Measurements from ENCODE around the gene KCNJ10.

Gene KCNJ10

GRCh38 chr1:160087118-160087662, 17.2 kb upstream of the KCNJ10 start:
- Histone ChIP-seq H3K4me1 (ENCODE audit: control insufficient read depth, insufficient read depth, low read length) (peaks cover 11% of the 10 kb centered on the region), H3K9ac (ENCODE audit: low read length) (no peak overlapping the region), H3K27me3 (ENCODE audit: control insufficient read depth, insufficient read depth, low read length) (peaks cover 22% of the 10 kb centered on the region), H3K4me3 (ENCODE audit: low read length) (no peak overlapping the region), H3K36me3 (ENCODE audit: control insufficient read depth, insufficient read depth, low read length) (peaks cover 7% of the 10 kb centered on the region), H3K9me3 (ENCODE audit: control insufficient read depth, low read length) (no peaks in the 10 kb centered on the region)

- H3K4me1 ChIP-seq (ENCODE audit: control insufficient read depth, insufficient read depth, low read length) = peaks cover 11% of the 10 kb centered on the region
- no peak overlapping the region for H3K9ac ChIP-seq (ENCODE audit: low read length)
- H3K4me3 ChIP-seq (ENCODE audit: low read length) = no peak overlapping the region
Measured at GRCh38 chr1:160086456-160086892, 16.5 kb upstream of the KCNJ10 start.

DNA sequence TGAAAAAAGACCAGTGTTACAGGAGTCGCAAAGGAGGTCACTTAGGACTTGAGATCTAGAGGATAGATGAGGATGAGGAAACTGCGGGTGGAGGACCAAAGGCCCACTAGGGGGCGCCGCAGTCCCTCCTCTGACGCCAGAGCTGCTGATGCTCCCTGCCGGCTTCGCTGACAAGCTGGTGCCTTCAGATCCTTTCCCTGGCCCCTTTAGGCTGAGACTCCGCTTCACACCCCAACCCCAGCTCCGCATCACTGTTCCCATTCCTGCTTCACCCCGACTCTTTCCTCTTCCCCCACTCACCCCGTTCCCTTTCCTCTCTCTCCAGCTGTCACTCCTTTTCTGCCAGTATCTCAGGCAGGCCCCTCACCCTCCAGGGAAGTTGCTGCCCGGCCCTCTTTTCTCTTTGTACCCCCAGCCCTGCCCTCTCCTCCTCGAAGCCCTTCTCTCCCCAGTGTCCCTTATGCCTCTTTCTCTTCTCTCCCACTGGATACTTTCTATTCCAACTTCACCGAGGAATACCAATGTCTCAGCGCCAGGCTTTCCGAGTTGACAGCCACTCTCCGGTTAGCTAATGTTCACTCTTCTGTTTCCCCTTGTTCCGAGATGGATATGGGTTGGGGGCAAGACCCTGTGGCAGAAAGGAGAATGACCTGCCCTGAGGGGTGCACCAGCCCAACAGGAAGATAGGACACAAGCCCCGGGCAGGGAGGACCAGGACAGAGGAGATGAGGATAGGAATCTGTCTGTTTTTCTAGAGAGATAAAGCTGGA, 15.9 kb upstream of the KCNJ10 start:
- Histone ChIP-seq H3K9ac (ENCODE audit: low read length) (no peak overlapping the region), H3K9me3 (ENCODE audit: control insufficient read depth, low read length) (no peaks in the 10 kb centered on the region), H3K4me3 (ENCODE audit: low read length) (no peak overlapping the region), H3K27me3 (ENCODE audit: control insufficient read depth, insufficient read depth, low read length) (peaks cover 35% of the 10 kb centered on the region), H3K4me1 (ENCODE audit: control insufficient read depth, insufficient read depth, low read length) (peaks cover 11% of the 10 kb centered on the region), H3K36me3 (ENCODE audit: control insufficient read depth, insufficient read depth, low read length) (no peaks in the 10 kb centered on the region)

More at GRCh38 chr1:160086456-160086892, 16.5 kb upstream of the KCNJ10 start:
- Histone ChIP-seq H3K9me3 (ENCODE audit: control insufficient read depth, low read length) (no peaks in the 10 kb centered on the region), H3K27me3 (ENCODE audit: control insufficient read depth, insufficient read depth, low read length) (peaks cover 29% of the 10 kb centered on the region), H3K36me3 (ENCODE audit: control insufficient read depth, insufficient read depth, low read length) (no peaks in the 10 kb centered on the region)

DNA sequence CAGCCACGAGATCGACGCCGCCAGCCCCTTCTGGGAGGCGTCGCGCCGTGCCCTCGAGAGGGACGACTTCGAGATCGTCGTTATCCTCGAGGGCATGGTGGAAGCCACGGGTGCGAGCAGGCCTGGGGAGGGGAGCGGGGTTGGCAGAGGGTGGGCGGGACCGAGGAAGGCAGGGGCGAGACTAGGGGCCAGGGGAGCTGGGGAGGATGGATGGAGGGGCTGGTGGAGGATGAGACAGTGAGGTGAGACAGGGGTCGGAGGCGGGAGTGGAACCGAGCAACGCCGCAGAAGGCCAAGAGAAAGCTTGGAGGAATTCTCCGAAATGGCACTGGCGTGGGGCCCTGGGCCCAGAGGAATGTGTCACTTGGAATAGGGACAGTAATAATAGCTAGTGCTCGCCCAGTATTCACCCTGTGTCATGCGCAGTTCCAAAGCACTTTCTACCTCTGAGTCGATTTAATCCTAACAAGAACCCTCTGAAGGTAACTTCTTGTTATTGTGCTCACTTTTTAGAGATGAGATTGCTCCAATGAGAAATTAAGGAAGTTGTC, 14.9 kb upstream of the KCNJ10 start:
- H3K36me3 ChIP-seq (ENCODE audit: control insufficient read depth, insufficient read depth, low read length) = no peaks in the 10 kb centered on the region
- H3K4me1 ChIP-seq (ENCODE audit: control insufficient read depth, insufficient read depth, low read length) = peaks cover 11% of the 10 kb centered on the region
- H3K9me3 ChIP-seq (ENCODE audit: control insufficient read depth, low read length) = no peaks in the 10 kb centered on the region
- H3K27me3 ChIP-seq (ENCODE audit: control insufficient read depth, insufficient read depth, low read length) = peaks cover 45% of the 10 kb centered on the region
- H3K4me3 ChIP-seq (ENCODE audit: low read length) = no peak overlapping the region
- H3K9ac ChIP-seq (ENCODE audit: low read length) = no peak overlapping the region

GRCh38 chr1:160083968-160084770, 14.2 kb upstream of the KCNJ10 start:
- peaks cover 11% of the 10 kb centered on the region for H3K4me1 ChIP-seq (ENCODE audit: control insufficient read depth, insufficient read depth, low read length)
- H3K27me3 ChIP-seq (ENCODE audit: control insufficient read depth, insufficient read depth, low read length) = peaks cover 50% of the 10 kb centered on the region
- H3K9ac ChIP-seq (ENCODE audit: low read length) = no peak overlapping the region
- no peaks in the 10 kb centered on the region for H3K36me3 ChIP-seq (ENCODE audit: control insufficient read depth, insufficient read depth, low read length)
- no peaks in the 10 kb centered on the region for H3K9me3 ChIP-seq (ENCODE audit: control insufficient read depth, low read length)
- no peak overlapping the region for H3K4me3 ChIP-seq (ENCODE audit: low read length)

DNA sequence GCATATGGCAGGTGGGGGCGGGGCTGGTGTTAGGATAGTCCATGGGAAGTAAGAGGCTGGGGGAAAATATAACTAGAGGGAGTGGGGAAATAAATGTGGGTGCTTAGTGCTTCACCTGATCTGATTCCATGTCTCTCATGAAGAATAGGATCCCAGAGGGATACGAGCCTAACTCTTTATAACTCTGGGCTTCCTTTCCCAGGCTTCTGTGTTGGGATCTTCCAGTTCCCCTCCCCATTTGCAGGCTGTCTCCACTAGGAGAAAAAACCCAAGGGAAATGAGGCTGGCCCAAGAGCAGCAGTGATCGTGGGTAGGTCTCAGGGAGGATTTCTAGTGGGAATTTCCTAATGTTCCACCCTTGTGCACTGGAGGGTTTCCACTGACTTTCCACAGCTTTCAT, 13.0 kb upstream of the KCNJ10 start:
- H3K9ac ChIP-seq (ENCODE audit: low read length) = no peak overlapping the region
- peaks cover 59% of the 10 kb centered on the region for H3K27me3 ChIP-seq (ENCODE audit: control insufficient read depth, insufficient read depth, low read length)
- H3K4me3 ChIP-seq (ENCODE audit: low read length) = no peak overlapping the region
- H3K9me3 ChIP-seq (ENCODE audit: control insufficient read depth, low read length) = no peaks in the 10 kb centered on the region
- peaks cover 11% of the 10 kb centered on the region for H3K4me1 ChIP-seq (ENCODE audit: control insufficient read depth, insufficient read depth, low read length)
- H3K36me3 ChIP-seq (ENCODE audit: control insufficient read depth, insufficient read depth, low read length) = no peaks in the 10 kb centered on the region

DNA sequence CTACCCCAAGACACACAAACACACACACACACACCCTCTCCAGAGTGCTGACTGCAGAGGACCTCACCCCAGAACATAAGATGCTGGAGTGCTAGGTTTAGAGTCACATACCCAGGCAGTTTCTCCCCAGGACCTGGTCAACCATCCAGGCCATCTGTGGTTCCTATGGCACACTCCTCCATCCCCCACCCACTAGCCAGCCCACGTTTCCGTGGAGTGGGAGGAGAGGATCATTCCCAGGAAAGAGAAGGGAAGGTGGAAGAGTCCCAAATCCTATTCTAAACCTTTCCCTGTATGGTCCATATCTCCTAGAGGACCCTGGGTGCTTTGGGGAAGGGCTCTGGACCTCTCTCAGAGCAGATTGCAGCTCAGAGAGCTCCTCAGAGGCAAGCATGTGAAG, 12.5 kb upstream of the KCNJ10 start:
- H3K9me3 ChIP-seq (ENCODE audit: control insufficient read depth, low read length) = no peaks in the 10 kb centered on the region
- H3K27me3 ChIP-seq (ENCODE audit: control insufficient read depth, insufficient read depth, low read length) = peaks cover 59% of the 10 kb centered on the region
- peaks cover 11% of the 10 kb centered on the region for H3K4me1 ChIP-seq (ENCODE audit: control insufficient read depth, insufficient read depth, low read length)
- no peak overlapping the region for H3K4me3 ChIP-seq (ENCODE audit: low read length)
- no peaks in the 10 kb centered on the region for H3K36me3 ChIP-seq (ENCODE audit: control insufficient read depth, insufficient read depth, low read length)
- H3K9ac ChIP-seq (ENCODE audit: low read length) = no peak overlapping the region

DNA sequence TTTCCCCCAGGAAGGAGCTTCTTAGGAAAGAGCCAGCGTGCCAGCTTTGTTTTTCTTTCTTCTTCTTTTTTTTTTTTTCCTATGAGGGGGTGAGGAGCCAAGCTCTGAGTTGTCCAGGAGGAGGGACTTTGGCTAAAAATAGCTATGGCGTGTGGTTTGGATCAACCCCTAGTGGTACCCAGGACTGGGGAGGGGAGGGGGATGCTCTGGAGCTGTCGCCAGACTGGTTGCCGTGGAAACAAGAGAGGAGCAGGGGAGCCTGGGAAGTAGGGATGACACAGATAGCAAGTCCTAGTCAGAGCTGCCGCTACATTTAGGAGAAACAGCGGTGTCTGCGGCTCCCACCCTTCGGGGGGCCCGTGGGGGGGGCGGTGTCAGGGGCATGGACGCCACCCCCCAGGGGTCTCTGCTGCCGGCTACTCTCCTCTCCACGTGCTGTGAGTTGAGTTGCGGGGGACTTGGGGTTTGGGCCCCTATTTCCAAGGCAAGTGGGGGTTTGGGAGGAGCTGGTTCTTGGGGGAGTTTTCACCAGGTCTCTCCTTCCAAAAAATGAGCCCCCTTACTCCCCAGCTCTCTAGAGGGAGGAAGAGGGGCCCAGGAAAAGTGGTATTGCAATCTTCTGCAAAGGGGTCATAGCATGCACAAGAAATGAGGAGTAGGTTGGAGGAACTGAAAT, 11.4 kb upstream of the KCNJ10 start, which contains the start of gene KCNJ9:
KCNJ9 (plus strand) TSS at position 278 of the 676 bp plus-strand sequence. CDS start 2,493 bp downstream, outside the sequence.
- Histone ChIP-seq H3K4me1 (ENCODE audit: control insufficient read depth, insufficient read depth, low read length) (peaks cover 11% of the 10 kb centered on the region), H3K27me3 (ENCODE audit: control insufficient read depth, insufficient read depth, low read length) (peaks cover 59% of the 10 kb centered on the region), H3K4me3 (ENCODE audit: low read length) (no peak within 1 kb of the TSS), H3K9me3 (ENCODE audit: control insufficient read depth, low read length) (no peaks in the 10 kb centered on the region), H3K36me3 (ENCODE audit: control insufficient read depth, insufficient read depth, low read length) (no peaks in the 10 kb centered on the region), H3K9ac (ENCODE audit: low read length) (no peak within 1 kb of the TSS)

DNA sequence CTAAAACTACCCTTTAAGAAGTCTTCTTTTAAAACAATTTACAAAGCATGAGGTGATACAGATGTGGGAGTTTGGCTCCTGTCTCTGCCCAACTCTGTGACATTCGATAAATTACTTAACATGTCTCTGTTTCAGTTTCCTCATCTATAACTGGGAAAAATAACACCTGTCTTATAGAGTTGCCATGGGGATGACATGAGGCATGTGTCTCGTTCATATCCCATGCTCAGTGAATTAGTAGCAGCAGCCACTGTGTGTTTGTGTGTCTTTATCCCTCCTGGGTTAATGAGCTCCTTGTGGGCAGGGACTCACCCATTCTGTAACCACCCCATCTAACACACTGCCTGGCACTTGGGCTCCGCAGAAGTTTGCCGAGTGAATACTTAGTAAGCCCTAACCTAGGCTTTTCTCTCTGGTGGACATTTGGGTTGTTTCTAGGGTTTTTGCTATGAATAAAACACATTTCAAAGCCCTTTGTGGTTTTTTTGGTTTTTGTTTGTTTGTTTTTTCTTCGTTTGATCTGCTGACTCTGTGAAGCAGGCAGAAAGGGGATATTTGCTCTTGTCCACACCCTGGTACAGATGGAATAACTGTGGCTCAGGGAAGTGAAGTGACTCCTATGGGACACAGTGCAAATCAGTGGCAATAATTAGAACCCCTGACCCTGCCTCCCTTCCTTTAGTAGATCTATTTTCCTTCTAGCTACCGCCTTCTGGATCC, 10.6 kb upstream of the KCNJ10 start:
- no peaks in the 10 kb centered on the region for H3K9me3 ChIP-seq (ENCODE audit: control insufficient read depth, low read length)
- peaks cover 11% of the 10 kb centered on the region for H3K4me1 ChIP-seq (ENCODE audit: control insufficient read depth, insufficient read depth, low read length)
- peaks cover 64% of the 10 kb centered on the region for H3K27me3 ChIP-seq (ENCODE audit: control insufficient read depth, insufficient read depth, low read length)
- H3K36me3 ChIP-seq (ENCODE audit: control insufficient read depth, insufficient read depth, low read length) = no peaks in the 10 kb centered on the region
- no peak overlapping the region for H3K9ac ChIP-seq (ENCODE audit: low read length)
- no peak overlapping the region for H3K4me3 ChIP-seq (ENCODE audit: low read length)

DNA sequence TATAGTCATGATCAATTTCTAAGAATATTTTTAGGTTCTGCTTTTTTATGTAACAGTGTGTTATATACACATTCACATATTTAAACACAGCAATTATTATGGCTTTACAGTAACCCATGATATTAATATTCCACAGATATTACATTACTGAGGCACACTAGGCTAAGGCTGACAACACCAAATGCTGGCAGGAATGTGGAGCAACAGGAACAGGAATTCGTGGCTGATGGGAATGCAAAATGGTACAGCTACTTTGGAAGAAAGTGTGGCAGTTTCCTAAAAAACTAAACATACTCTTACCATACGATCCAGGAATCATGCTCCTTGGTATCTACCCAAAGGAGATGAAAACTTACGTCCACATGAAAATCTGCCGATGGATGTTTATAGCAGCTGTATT, 9.5 kb upstream of the KCNJ10 start:
- H3K9me3 ChIP-seq (ENCODE audit: control insufficient read depth, low read length) = no peaks in the 10 kb centered on the region
- no peak overlapping the region for H3K9ac ChIP-seq (ENCODE audit: low read length)
- H3K36me3 ChIP-seq (ENCODE audit: control insufficient read depth, insufficient read depth, low read length) = no peaks in the 10 kb centered on the region
- peaks cover 10% of the 10 kb centered on the region for H3K4me1 ChIP-seq (ENCODE audit: control insufficient read depth, insufficient read depth, low read length)
- no peak overlapping the region for H3K4me3 ChIP-seq (ENCODE audit: low read length)
- H3K27me3 ChIP-seq (ENCODE audit: control insufficient read depth, insufficient read depth, low read length) = peaks cover 65% of the 10 kb centered on the region
